Measurements from ENCODE around the gene KIAA1217.
A peak's percentile ranks its signal among the peaks of the same experiment; 100 is the strongest.

The KIAA1217 gene

GRCh38 chr10:24207781-24208611 lies 942 bp upstream of the KIAA1217 start:
- no peak for DNase-seq (ENCODE audit: low read depth)
- no peak for TF ChIP-seq CTCF (IDR thresholded peaks at IDR 0.05; ENCODE audit: low read depth, low read length, missing control alignments)
- in situ Hi-C loops (cut with HindIII; ENCODE audit: low sequenced_read_pairs): no loop called here
- no peak overlapping the region for H3K4me3 ChIP-seq (ENCODE audit: low read depth, low read length)

GRCh38 chr10:24209432-24209771 lies 464 bp downstream of the KIAA1217 start:
- in situ Hi-C loops (cut with HindIII; ENCODE audit: low sequenced_read_pairs): no loop called here
- H3K4me3 ChIP-seq (ENCODE audit: low read depth, low read length): peak overlapping the region; percentile 50
- no peak for DNase-seq (ENCODE audit: low read depth)
- no peak for TF ChIP-seq CTCF (IDR thresholded peaks at IDR 0.05; ENCODE audit: low read depth, low read length, missing control alignments)

- in situ Hi-C loops (cut with HindIII; ENCODE audit: low sequenced_read_pairs): no loop called here
- TF ChIP-seq CTCF (IDR thresholded peaks at IDR 0.05; ENCODE audit: low read depth, low read length, missing control alignments): no peak
- DNase-seq (ENCODE audit: low read depth): peak; percentile 46
- peak overlapping the region; percentile 50 for H3K4me3 ChIP-seq (ENCODE audit: low read depth, low read length)
Measured at GRCh38 chr10:24209946-24210491, 1.1 kb downstream of the KIAA1217 start.

- H3K4me3 ChIP-seq (ENCODE audit: low read depth, low read length): peak overlapping the region; percentile 50
- in situ Hi-C loops (cut with HindIII; ENCODE audit: low sequenced_read_pairs): no loop called here
- TF ChIP-seq CTCF (IDR thresholded peaks at IDR 0.05; ENCODE audit: low read depth, low read length, missing control alignments): no peak
- no peak for DNase-seq (ENCODE audit: low read depth)
Measured at GRCh38 chr10:24210501-24210900, 1.6 kb downstream of the KIAA1217 start.

GRCh38 chr10:24213266-24213665 lies 4.3 kb downstream of the KIAA1217 start:
- in situ Hi-C loops (cut with HindIII; ENCODE audit: low sequenced_read_pairs): no loop called here
- TF ChIP-seq CTCF (IDR thresholded peaks at IDR 0.05; ENCODE audit: low read depth, low read length, missing control alignments): no peak
- DNase-seq (ENCODE audit: low read depth): no peak
- no peak overlapping the region for H3K4me3 ChIP-seq (ENCODE audit: low read depth, low read length)

GRCh38 chr10:24213881-24214280 lies 4.9 kb downstream of the KIAA1217 start:
- no peak overlapping the region for H3K4me3 ChIP-seq (ENCODE audit: low read depth, low read length)
- TF ChIP-seq CTCF (IDR thresholded peaks at IDR 0.05; ENCODE audit: low read depth, low read length, missing control alignments): no peak
- in situ Hi-C loops (cut with HindIII; ENCODE audit: low sequenced_read_pairs): no loop called here
- DNase-seq (ENCODE audit: low read depth): no peak

All from astrocyte of the cerebellum (primary cell).